WTC11 (cell line): Measurements from ENCODE around the gene COL17A1. TPM values are rescaled to one million over a fixed set of nuclear protein-coding genes. Genes with fewer than 3 reads are reported as not detected.

Experiments
- ATAC-seq: fragments of 200-7000 bp; cut with Tn5 transposase; 2 replicates; pipeline ENCODE4 v1.10.0; 2021; ENCODE audit warnings: mild to moderate bottlenecking, moderate library complexity
- CTCF ChIA-PET: fragments of 300-600 bp; sonication (Branson Sonifier 250); formaldehyde crosslinking; loops from one replicate; lab custom pipeline; 2021; ENCODE audit warnings: antibody characterized with exemption; lab: Charles Lee
- POLR2A ChIA-PET: fragments of 350-600 bp; sonication (Branson Sonifier 250); formaldehyde crosslinking; loops from one replicate; lab custom pipeline; 2021; ENCODE audit warnings: antibody characterized with exemption; lab: Charles Lee
- DNase-seq: peaks from one replicate; pipeline ENCODE4 v3.0.0; 2021; ENCODE audit warnings: low spot score
- H3K27ac Mint-ChIP-seq: 2 replicates; pipeline ENCODE4 v1.8.0; 2021; ENCODE audit warnings: mixed read lengths
- H3K27me3 Mint-ChIP-seq: 2 replicates; pipeline ENCODE4 v1.8.0; 2021; ENCODE audit warnings: low read depth, mild to moderate bottlenecking, moderate library complexity, mixed read lengths
- H3K36me3 Mint-ChIP-seq: 2 replicates; pipeline ENCODE4 v1.8.0; 2021; ENCODE audit warnings: mixed read lengths
- H3K4me1 Mint-ChIP-seq: 2 replicates; pipeline ENCODE4 v1.8.0; 2022; ENCODE audit warnings: mixed read lengths
- H3K4me3 Mint-ChIP-seq: 2 replicates; pipeline ENCODE4 v1.8.0; 2021; ENCODE audit warnings: mild to moderate bottlenecking, moderate library complexity, mixed read lengths
- H3K9me3 Mint-ChIP-seq: 2 replicates; pipeline ENCODE4 v1.8.0; 2021; ENCODE audit warnings: mixed read lengths
- FOXJ3 ChIP-seq: sonication (generic); formaldehyde crosslinking; IDR thresholded peaks from 2 replicates; pipeline ENCODE4 v1.9.0; 2021; ENCODE audit warnings: missing genetic modification reagents, mild to moderate bottlenecking, borderline replicate concordance
- GABPB1 ChIP-seq: sonication (generic); formaldehyde crosslinking; IDR thresholded peaks from 2 replicates; pipeline ENCODE4 v1.8.1; 2023; ENCODE audit warnings: mild to moderate bottlenecking, missing genetic modification reagents
- JAZF1 ChIP-seq: fragments of 250-450 bp; sonication (Bioruptor Pico); IDR thresholded peaks from 2 replicates; pipeline ENCODE4 v1.9.0; 2021; ENCODE audit warnings: moderate library complexity, mild to moderate bottlenecking, inconsistent platforms
- KAT7 ChIP-seq: sonication (generic); formaldehyde crosslinking; IDR thresholded peaks from 2 replicates; pipeline ENCODE4 v1.8.1; 2023; ENCODE audit warnings: missing genetic modification reagents, mild to moderate bottlenecking, borderline replicate concordance
- MYBL2 ChIP-seq: sonication (generic); formaldehyde crosslinking; IDR thresholded peaks from 2 replicates; pipeline ENCODE4 v1.8.1; 2023; ENCODE audit warnings: mild to moderate bottlenecking, moderate library complexity, missing genetic modification reagents
- NR3C1 ChIP-seq: sonication (generic); formaldehyde crosslinking; conservative IDR thresholded peaks from 2 replicates; pipeline ENCODE4 v1.8.1; 2023; ENCODE audit warnings: low read depth, mild to moderate bottlenecking, missing genetic modification reagents
- PRDM15 ChIP-seq: sonication (generic); formaldehyde crosslinking; IDR thresholded peaks from 2 replicates; pipeline ENCODE4 v1.8.0; 2022; ENCODE audit warnings: missing genetic modification reagents
- PRRX2 ChIP-seq: fragments of 250-450 bp; sonication (Bioruptor Pico); IDR thresholded peaks from 2 replicates; pipeline ENCODE4 v1.8.0; 2021; ENCODE audit warnings: mild to moderate bottlenecking
- RELA ChIP-seq: sonication (generic); formaldehyde crosslinking; IDR thresholded peaks from 2 replicates; pipeline ENCODE4 v1.8.1; 2022; ENCODE audit warnings: missing genetic modification reagents, mild to moderate bottlenecking, borderline replicate concordance
- RORB ChIP-seq: fragments of 250-450 bp; sonication (Bioruptor Pico); IDR thresholded peaks from 2 replicates; pipeline ENCODE4 v1.9.0; 2021; ENCODE audit warnings: mild to moderate bottlenecking
- SMAD4 ChIP-seq: sonication (generic); formaldehyde crosslinking; IDR thresholded peaks from 2 replicates; pipeline ENCODE4 v1.8.0; 2022; ENCODE audit warnings: mild to moderate bottlenecking, missing genetic modification reagents
- STAT6 ChIP-seq: sonication (generic); formaldehyde crosslinking; conservative IDR thresholded peaks from 2 replicates; pipeline ENCODE4 v1.8.1; 2023; ENCODE audit warnings: mild to moderate bottlenecking, low read depth, missing genetic modification reagents, moderate library complexity
- TEAD4 ChIP-seq: sonication (generic); formaldehyde crosslinking; IDR thresholded peaks from 2 replicates; pipeline ENCODE4 v1.8.0; 2022; ENCODE audit warnings: mild to moderate bottlenecking, missing genetic modification reagents
- ZBTB43 ChIP-seq: sonication (generic); formaldehyde crosslinking; IDR thresholded peaks from 2 replicates; pipeline ENCODE4 v1.8.1; 2023; ENCODE audit warnings: mild to moderate bottlenecking, missing genetic modification reagents
- ZNF138 ChIP-seq: sonication (generic); formaldehyde crosslinking; conservative IDR thresholded peaks from 2 replicates; pipeline ENCODE4 v1.8.1; 2022; ENCODE audit warnings: mild to moderate bottlenecking, moderate library complexity, missing genetic modification reagents
- ZNF232 ChIP-seq: sonication (generic); formaldehyde crosslinking; IDR thresholded peaks from 2 replicates; pipeline ENCODE4 v1.8.0; 2022; ENCODE audit warnings: mild to moderate bottlenecking, missing genetic modification reagents
- ZNF263 ChIP-seq: sonication (generic); formaldehyde crosslinking; IDR thresholded peaks from 2 replicates; pipeline ENCODE4 v1.8.1; 2022; ENCODE audit warnings: low read depth, mild to moderate bottlenecking, moderate library complexity, missing genetic modification reagents
- ZNF317 ChIP-seq: sonication (generic); formaldehyde crosslinking; IDR thresholded peaks from 2 replicates; pipeline ENCODE4 v1.8.1; 2023; ENCODE audit warnings: low read depth, mild to moderate bottlenecking, moderate library complexity, missing genetic modification reagents, borderline replicate concordance
- ZNF396 ChIP-seq: fragments of 250-450 bp; sonication (Bioruptor Pico); IDR thresholded peaks from 2 replicates; pipeline ENCODE4 v1.8.0; 2021; ENCODE audit warnings: mild to moderate bottlenecking, moderate library complexity, borderline replicate concordance
- ZNF423 ChIP-seq: fragments of 250-450 bp; sonication (Bioruptor Pico); IDR thresholded peaks from 2 replicates; pipeline ENCODE4 v2.1.2; 2022; ENCODE audit warnings: mild to moderate bottlenecking, moderate library complexity
- total RNA-seq: library from RNA; stranded (reverse); gene quantifications from 3 replicates; pipeline ENCODE4 v1.2.3, GENCODE V29; 2021
- TF ChIP-seq, protein P1 (sequence below): sonication (generic); formaldehyde crosslinking; IDR thresholded peaks from 2 replicates; pipeline ENCODE4 v1.8.1; 2022; ENCODE audit warnings: low read depth, missing genetic modification reagents, borderline replicate concordance

The COL17A1 gene
- total RNA-seq, 1 experiment from 2014 or later: 1.5 TPM

GRCh38 chr10:104119996-104120395, 34.3 kb upstream of the COL17A1 start:
- Mint-ChIP-seq H3K36me3 (no peaks in the 10 kb centered on the region; the same call in 1 of the 2 replicates), H3K9me3 (no peaks in the 10 kb centered on the region), H3K27me3 (no peaks in the 10 kb centered on the region), H3K27ac (peak overlapping the region; percentile 39; the same call in 1 of the 2 replicates), H3K4me3 (peak overlapping the region; percentile 92), H3K4me1 (peaks cover 29% of the 10 kb centered on the region)
- POLR2A ChIA-PET: no interaction called here
- CTCF ChIA-PET: interaction anchor here (1.5 to 2.7 kb wide), 2 partner anchors 61 to 172 kb away, joined by 4 to 35 read pairs; no protein-coding TSS in a partner anchor
- TF ChIP-seq ZNF263 (CRISPR knock-in tag) (no peak), MYBL2 (CRISPR knock-in tag) (no peak), NR3C1 (no peak), JAZF1 (CRISPR knock-in tag) (no peak), ZNF423 (CRISPR knock-in tag) (no peak), RELA (no peak), ZBTB43 (CRISPR knock-in tag) (no peak), KAT7 (CRISPR knock-in tag) (no peak), ZNF138 (no peak), GABPB1 (CRISPR knock-in tag) (no peak), ZNF232 (CRISPR knock-in tag) (no peak)
- TF ChIP-seq, protein P1, sequence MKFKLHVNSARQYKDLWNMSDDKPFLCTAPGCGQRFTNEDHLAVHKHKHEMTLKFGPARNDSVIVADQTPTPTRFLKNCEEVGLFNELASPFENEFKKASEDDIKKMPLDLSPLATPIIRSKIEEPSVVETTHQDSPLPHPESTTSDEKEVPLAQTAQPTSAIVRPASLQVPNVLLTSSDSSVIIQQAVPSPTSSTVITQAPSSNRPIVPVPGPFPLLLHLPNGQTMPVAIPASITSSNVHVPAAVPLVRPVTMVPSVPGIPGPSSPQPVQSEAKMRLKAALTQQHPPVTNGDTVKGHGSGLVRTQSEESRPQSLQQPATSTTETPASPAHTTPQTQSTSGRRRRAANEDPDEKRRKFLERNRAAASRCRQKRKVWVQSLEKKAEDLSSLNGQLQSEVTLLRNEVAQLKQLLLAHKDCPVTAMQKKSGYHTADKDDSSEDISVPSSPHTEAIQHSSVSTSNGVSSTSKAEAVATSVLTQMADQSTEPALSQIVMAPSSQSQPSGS (CRISPR knock-in tag): no peak
- DNase-seq (no peak), ATAC-seq (no peak)

DNA sequence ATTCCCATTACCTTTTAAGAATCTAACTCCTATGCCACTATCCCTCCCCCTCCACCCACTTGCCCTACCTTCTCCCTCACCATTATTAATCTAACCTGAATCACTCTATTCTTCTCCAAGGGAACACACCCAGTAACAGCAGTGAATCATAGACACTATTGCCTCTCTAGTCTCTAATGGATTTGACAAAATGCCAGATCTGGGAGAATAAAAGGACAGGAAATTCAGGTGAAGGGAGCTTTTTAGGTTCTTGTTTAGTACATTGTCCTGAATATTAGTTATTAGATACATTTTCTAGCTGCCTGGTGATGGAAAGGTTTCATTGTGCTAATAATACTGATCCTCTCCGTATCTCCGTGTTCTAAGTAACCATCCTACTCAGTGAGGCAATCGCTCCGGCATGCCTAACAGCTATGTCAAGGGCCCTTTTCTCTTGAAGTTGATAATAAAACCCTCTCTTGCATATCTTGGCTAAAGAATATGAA, 32.2 kb upstream of the COL17A1 start:
- ChIA-PET CTCF (no interaction called here), POLR2A (no interaction called here)
- TF ChIP-seq ZNF317 (CRISPR knock-in tag): no peak
- no peak for TF ChIP-seq PRDM15 (CRISPR knock-in tag)
- TF ChIP-seq ZNF396: no peak
- TF ChIP-seq TEAD4 (CRISPR knock-in tag): no peak
- TF ChIP-seq RORB (CRISPR knock-in tag): no peak
- no peak for TF ChIP-seq PRRX2 (CRISPR knock-in tag)
- TF ChIP-seq SMAD4 (CRISPR knock-in tag): no peak
- no peak for TF ChIP-seq FOXJ3 (CRISPR knock-in tag)
- no peak for TF ChIP-seq STAT6 (CRISPR knock-in tag)
- DNase-seq (no peak), ATAC-seq (no peak)
- Mint-ChIP-seq H3K27me3 (no peaks in the 10 kb centered on the region), H3K36me3 (no peaks in the 10 kb centered on the region), H3K4me3 (no peak overlapping the region), H3K27ac (no peak overlapping the region), H3K4me1 (peaks cover 19% of the 10 kb centered on the region), H3K9me3 (no peaks in the 10 kb centered on the region)
